Esophagus muscularis mucosa (tissue), 4 donors: Measurements from ENCODE around the gene FRMD4A.

Experiments
- CTCF ChIP-seq, 3 experiments: fragments of 200-600 bp in 2 of 3; fragments of 450-650 bp in 1 of 3; sonication (generic) in 2 of 3; IDR thresholded peaks; one replicate each; pipeline ENCODE4 v1.5.1; 2017 to 2019; ENCODE audit warnings: antibody characterized with exemption in 3 of 3, mild to moderate bottlenecking in 2 of 3, moderate library complexity in 1 of 3
- EP300 ChIP-seq: sonication (generic); formaldehyde crosslinking; IDR thresholded peaks from one replicate; pipeline ENCODE4 v1.6.1; 2017; ENCODE audit warnings: antibody characterized with exemption
- POLR2A ChIP-seq: fragments of 450-650 bp; IDR thresholded peaks from one replicate; pipeline ENCODE4 v1.6.1; 2017; ENCODE audit warnings: antibody characterized with exemption, moderate library complexity, mild to moderate bottlenecking, low read depth
- POLR2AphosphoS5 ChIP-seq, 2 donors: sonication (generic); formaldehyde crosslinking; IDR thresholded peaks; one replicate each; pipeline ENCODE4 v1.6.1; 2017; ENCODE audit warnings: antibody characterized with exemption in 2 of 2

GRCh38 chr10:13685885-13686284 lies 644.8 kb downstream of the FRMD4A start:
- peak in 1 of 2 donors; percentile 7 for TF ChIP-seq POLR2AphosphoS5 (IDR thresholded peaks at IDR 0.05)
- no peak for TF ChIP-seq CTCF (IDR thresholded peaks at IDR 0.05)
- TF ChIP-seq POLR2A = no peak
- TF ChIP-seq EP300 = no peak
